Body of pancreas (tissue), 4 donors: ENCODE measurements around the gene CMTM8. TPM values are rescaled to one million over a fixed set of nuclear protein-coding genes. Genes with fewer than 3 reads are reported as not detected.
A peak's percentile ranks its signal among the peaks of the same experiment; 100 is the strongest.

Experiments
- ATAC-seq: fragments of 150-250 bp; one replicate; pipeline ENCODE4 v1.9.1; 2016
- DNase-seq, 4 donors: peaks; one replicate each; pipeline ENCODE4 v3.0.0-alpha.2; 2019
- H3K27ac ChIP-seq, 4 donors: fragments of 200-600 bp; sonication (generic); 1 replicate in 3 of 4; 2 replicates in 1 of 4; pipeline versions ENCODE4 v1.5.1 to v1.6.1; 2016 to 2019; ENCODE audit warnings: mild to moderate bottlenecking in 1 of 4, mixed read lengths in 1 of 4, moderate library complexity in 1 of 4
- H3K27me3 ChIP-seq, 2 donors: fragments of 200-600 bp; sonication (generic); one replicate each; pipeline ENCODE4 v1.6.0; 2016; ENCODE audit warnings: mild to moderate bottlenecking in 1 of 2
- H3K36me3 ChIP-seq, 2 donors: fragments of 200-600 bp; sonication (generic); replicated peaks in 1 of 2; 2 replicates each; pipeline ENCODE4 v1.5.1; 2016; ENCODE audit warnings: low read depth in 2 of 2; ENCODE audit not compliant: insufficient read depth in 1 of 2
- H3K4me1 ChIP-seq: fragments of 200-600 bp; sonication (generic); one replicate; pipeline ENCODE4 v1.6.0; 2016
- H3K4me3 ChIP-seq, 2 donors: fragments of 200-600 bp; sonication (generic); 1 replicate in 1 of 2; 2 replicates in 1 of 2; pipeline ENCODE4 v1.5.1; 2016 to 2019
- H3K9me3 ChIP-seq, 3 donors: fragments of 200-600 bp; sonication (generic); 1 replicate in 2 of 3; 2 replicates in 1 of 3; pipeline ENCODE4 v1.5.1; 2016
- POLR2A ChIP-seq, 3 donors: fragments of 450-650 bp; IDR thresholded peaks; one replicate each; pipeline ENCODE4 v1.6.1; 2016; ENCODE audit warnings: antibody characterized with exemption in 3 of 3, mild to moderate bottlenecking in 2 of 3
- WGBS, 2 donors: methylation state at CpG; one replicate each; pipeline ENCODE4 v1.1.5; 2017; 5-methylcytosine and 5-hydroxymethylcytosine counted together
- intact Hi-C: fragments of 100-400 bp; cut with DNase I; formaldehyde crosslinking; loops from one replicate; pipeline ENCODE4 v1.15.1; 2023
- total RNA-seq, 2 donors: library from RNA; depleted of rRNA; stranded (reverse); fragments of >200 nt; gene quantifications; one replicate each; pipeline ENCODE4 v1.1.0, GENCODE V29; 2016
- TF ChIP-seq, protein P1 (sequence below), 7 experiments: fragments of 450-650 bp in 4 of 7; fragments of 200-600 bp in 3 of 7; sonication (generic) in 3 of 7; IDR thresholded peaks; one replicate each; pipeline ENCODE4 v1.5.1; 2016 to 2019; ENCODE audit warnings: antibody characterized with exemption in 7 of 7

Gene CMTM8
- total RNA-seq, 2 donors from 2014 or later = 22.7 to 31.4 TPM

- ATAC-seq (no peak), DNase-seq (peak in 1 of 4 donors; percentile 38)
- TF ChIP-seq, protein P1, sequence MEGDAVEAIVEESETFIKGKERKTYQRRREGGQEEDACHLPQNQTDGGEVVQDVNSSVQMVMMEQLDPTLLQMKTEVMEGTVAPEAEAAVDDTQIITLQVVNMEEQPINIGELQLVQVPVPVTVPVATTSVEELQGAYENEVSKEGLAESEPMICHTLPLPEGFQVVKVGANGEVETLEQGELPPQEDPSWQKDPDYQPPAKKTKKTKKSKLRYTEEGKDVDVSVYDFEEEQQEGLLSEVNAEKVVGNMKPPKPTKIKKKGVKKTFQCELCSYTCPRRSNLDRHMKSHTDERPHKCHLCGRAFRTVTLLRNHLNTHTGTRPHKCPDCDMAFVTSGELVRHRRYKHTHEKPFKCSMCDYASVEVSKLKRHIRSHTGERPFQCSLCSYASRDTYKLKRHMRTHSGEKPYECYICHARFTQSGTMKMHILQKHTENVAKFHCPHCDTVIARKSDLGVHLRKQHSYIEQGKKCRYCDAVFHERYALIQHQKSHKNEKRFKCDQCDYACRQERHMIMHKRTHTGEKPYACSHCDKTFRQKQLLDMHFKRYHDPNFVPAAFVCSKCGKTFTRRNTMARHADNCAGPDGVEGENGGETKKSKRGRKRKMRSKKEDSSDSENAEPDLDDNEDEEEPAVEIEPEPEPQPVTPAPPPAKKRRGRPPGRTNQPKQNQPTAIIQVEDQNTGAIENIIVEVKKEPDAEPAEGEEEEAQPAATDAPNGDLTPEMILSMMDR (IDR thresholded peaks at IDR 0.05) = no peak
- no peak for TF ChIP-seq POLR2A (IDR thresholded peaks at IDR 0.05)
- intact Hi-C loops = no loop called here
- Histone ChIP-seq H3K9me3 (no peaks in the 10 kb centered on the region), H3K27ac (peak overlapping the region; percentile 46 to 57 (median 54)), H3K4me1 (peaks cover 63% of the 10 kb centered on the region), H3K27me3 (no peaks in the 10 kb centered on the region), H3K36me3 (no peaks in the 10 kb centered on the region), H3K4me3 (no peak overlapping the region)
- WGBS, 2 donors = 55 to 58% methylated on average over 7 of the region's 7 CpGs
Measured at GRCh38 chr3:32406486-32407408, 168.3 kb downstream of the CMTM8 start.

DNA sequence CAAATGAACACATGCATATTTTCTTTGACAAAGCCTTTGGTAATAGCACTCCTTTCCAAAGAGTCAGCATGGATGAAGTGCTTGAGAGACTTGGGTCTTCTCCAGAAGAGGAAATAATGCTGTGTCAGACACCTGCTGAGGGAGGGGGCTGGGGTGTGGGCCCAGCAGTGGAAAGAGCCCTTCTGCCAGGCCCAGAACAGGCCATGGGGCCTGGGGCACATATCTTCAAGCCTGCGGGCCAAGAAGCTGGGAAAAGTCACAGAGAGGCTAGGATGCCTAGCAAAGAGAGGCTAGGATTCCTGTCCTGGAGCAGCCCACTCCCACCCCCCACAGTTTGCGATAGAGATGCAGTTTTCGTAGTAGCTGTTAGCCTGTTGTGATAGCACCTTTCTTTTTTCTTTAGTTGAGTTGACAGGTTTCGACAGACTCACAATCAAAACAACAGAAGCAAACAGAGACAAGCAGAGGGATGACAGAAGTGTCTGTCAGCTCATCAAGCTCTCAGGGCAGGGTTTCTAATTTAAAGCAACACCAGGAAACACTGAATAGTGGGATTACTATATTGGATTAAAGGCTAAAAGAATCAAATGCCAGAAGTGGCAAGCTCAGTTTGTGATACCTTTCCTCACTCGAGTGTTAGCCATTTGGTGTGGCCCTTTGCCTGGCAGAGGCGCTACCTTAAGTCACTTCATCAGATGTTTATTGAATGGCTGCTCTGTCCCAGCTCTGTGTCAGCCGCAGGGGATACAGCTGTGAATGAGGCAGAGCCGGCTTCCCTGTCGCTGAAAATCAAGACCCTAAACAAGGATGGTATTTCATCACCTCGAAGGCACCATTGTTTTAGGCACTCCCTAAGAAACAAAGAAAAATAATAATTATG is 172.1 kb downstream of the CMTM8 start:
- TF ChIP-seq POLR2A (IDR thresholded peaks at IDR 0.05) = no peak
- TF ChIP-seq, protein P1 (IDR thresholded peaks at IDR 0.05) = no peak
- 75 to 86% methylated on average over 10 of the region's 10 CpGs for WGBS, 2 donors
- no peaks in the 10 kb centered on the region for H3K36me3 ChIP-seq
- intact Hi-C loops = no loop called here
- H3K27me3 ChIP-seq = no peaks in the 10 kb centered on the region
- no peak overlapping the region for H3K4me3 ChIP-seq
- DNase-seq = no peak
- H3K9me3 ChIP-seq = no peaks in the 10 kb centered on the region
- ATAC-seq = no peak
- H3K27ac ChIP-seq = peak overlapping the region in 3 of 4 donors; percentile 16 to 40 (median 35)
- H3K4me1 ChIP-seq = peaks cover 49% of the 10 kb centered on the region

DNA sequence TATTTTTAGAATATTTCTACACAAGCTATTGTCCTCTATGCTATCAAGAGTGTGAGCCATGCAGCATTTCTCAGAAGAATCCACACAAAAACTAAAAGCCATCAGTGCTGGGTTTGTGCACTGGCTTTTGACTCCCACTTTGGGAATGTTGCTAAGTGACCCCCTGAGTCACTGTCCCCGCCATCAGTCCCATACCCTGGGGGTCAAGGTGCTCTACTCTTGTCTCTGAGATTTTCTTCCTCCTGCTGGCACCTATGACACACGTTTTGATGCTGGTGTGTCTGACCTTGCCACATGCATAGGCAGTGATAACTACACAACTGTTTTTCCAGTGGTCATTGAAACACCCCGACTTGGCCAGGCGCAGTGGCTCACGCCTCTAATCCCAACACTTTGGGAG is 173.0 kb downstream of the CMTM8 start:
- no peak overlapping the region for H3K27ac ChIP-seq
- H3K36me3 ChIP-seq = no peaks in the 10 kb centered on the region
- no peaks in the 10 kb centered on the region for H3K27me3 ChIP-seq
- 72 to 87% methylated on average over 5 of the region's 5 CpGs for WGBS, 2 donors
- no peak for ATAC-seq
- TF ChIP-seq, protein P1 (IDR thresholded peaks at IDR 0.05) = no peak
- no peaks in the 10 kb centered on the region for H3K9me3 ChIP-seq
- no peak overlapping the region for H3K4me3 ChIP-seq
- no peak for DNase-seq
- peaks cover 41% of the 10 kb centered on the region for H3K4me1 ChIP-seq
- intact Hi-C loops = no loop called here

DNA sequence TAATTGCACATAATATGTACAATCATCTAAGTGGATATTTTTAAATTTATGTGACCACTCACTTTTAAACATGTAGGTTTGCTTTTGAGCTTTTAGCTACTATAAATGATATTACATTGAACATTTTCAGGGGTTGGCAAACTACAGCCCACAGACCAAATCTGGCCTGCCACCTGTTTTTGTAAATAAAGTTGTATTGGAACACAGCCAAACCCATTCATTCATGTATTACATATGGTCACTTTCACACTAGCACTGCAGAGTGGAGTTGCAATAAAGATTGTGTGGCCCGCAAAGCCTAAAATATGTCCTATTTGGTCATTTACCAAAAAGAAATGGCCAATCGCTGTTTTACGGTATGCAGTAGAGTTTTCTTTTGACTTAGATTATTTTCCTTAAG is 174.4 kb downstream of the CMTM8 start:
- DNase-seq = peak in 1 of 4 donors; percentile 37
- Histone ChIP-seq H3K27me3 (no peaks in the 10 kb centered on the region), H3K4me3 (no peak overlapping the region), H3K27ac (no peak overlapping the region), H3K9me3 (no peaks in the 10 kb centered on the region), H3K36me3 (no peaks in the 10 kb centered on the region), H3K4me1 (peaks cover 37% of the 10 kb centered on the region)
- intact Hi-C loops = no loop called here
- WGBS, 2 donors = 17 to 52% methylated on average over 3 of the region's 3 CpGs
- peak; percentile 49 for ATAC-seq
- TF ChIP-seq, protein P1 (IDR thresholded peaks at IDR 0.05) = no peak
- no peak for TF ChIP-seq POLR2A (IDR thresholded peaks at IDR 0.05)
